GM19328 (cell line): ENCODE data around the gene TP53BP1.
A peak's percentile ranks its signal among the peaks of the same experiment; 100 is the strongest.
"Not testable (repeated sequence)": the region's sequence is repeated elsewhere in the genome, so short reads cannot be mapped to it uniquely, and the experiment has no call there.

Experiments used
- ATAC-seq: cut with Tn5 transposase; IDR thresholded peaks from one replicate; pipeline ENCODE4 v1.9.1; 2021; ENCODE audit warnings: mild to moderate bottlenecking, moderate library complexity; ENCODE audit not compliant: unreplicated experiment

TP53BP1 gene

DNA sequence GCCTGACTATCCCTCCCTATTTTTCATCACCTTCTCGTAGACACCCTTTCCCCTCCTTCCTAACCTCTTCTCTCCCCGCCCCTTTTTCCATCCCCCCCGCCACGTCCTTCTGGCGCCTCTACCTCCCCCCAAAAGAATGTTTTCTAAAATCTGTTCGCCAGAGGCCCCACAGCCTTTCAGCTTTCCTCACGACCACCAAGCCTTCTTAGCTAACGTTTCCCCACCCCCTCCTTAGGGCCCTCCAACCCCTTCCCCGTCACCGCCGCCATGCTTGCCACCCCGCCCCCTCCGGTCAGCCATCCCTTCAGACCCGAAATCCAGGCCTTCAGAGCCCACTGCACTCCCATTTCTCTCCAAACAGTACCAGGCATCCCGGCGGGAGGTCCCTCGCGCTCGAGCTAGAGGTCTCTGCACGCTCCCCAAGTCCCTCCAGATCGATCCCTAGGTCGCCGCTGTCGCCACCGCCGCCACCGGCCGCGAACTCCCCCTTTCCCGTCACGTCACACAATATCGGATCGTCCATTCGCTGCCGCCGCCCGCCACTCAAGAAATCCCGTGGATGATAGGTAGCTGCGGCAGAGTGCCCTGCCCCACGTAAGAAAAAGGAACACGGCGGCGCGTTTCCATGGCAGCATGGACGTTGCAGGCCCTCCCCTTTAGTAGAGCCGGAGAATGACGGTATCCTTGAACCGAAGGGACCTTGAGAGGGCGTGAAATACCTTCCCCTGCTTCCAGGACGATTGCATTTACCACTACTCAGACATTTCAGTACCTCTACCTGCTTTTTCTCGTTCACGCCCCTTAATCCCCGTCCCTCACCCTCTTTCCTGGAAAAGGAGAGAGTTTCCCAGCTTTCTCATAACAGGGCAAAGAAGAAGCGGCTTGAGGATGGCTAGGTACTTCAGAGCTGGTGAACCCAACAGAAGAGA lies at the start of gene TP53BP1:
TP53BP1 (minus strand) TSS at position 484 of the 929 bp plus-strand sequence; CDS start at position 371, 113 bp downstream.
- peak; percentile 98 for ATAC-seq

DNA sequence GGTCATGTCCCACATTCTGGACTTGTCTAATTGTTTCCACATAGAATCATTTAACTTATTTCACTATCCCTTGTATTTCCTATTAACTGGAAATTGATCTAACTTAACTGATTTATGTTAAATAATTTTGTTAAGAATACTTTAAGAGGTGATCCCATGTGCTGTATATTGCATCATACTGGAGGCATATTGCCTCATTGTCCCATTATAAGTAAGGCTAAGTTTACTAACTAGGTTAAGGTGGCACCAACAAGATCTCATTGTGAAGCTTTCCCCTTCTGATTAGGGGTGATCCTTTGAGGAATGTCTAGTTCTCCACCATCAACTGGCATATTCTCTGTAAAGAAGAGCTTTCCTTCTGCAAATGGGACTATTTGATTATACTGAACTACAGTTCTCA lies 48.8 kb upstream of the TP53BP1 start:
- ATAC-seq, result no peak

- ATAC-seq, result no peak
These were observed 45.1 kb upstream of the TP53BP1 start for GRCh38 chr15:43538091-43538490.

DNA sequence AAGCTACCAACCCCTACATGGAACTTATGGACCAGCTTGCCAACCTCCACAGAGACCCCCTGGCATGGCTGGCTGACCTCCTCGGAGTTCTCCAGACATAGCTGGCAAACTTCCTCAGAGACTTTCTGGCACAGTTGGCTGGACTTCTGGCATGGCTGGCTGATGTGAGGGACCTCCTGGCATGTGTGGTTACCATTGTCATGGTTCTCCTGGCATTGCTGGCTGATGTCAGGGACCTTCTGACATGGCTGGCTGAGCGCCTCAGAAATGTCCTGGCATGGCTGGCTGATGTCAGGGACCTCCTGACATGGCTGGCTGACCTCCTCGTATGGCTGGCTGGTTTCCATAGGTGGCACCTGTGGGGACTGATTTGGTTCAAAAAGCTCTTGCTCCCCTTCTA lies 41.9 kb upstream of the TP53BP1 start:
- ATAC-seq, result no peak

GRCh38 chr15:43532826-43533225 lies 39.9 kb upstream of the TP53BP1 start:
- ATAC-seq, result not testable (repeated sequence)

DNA sequence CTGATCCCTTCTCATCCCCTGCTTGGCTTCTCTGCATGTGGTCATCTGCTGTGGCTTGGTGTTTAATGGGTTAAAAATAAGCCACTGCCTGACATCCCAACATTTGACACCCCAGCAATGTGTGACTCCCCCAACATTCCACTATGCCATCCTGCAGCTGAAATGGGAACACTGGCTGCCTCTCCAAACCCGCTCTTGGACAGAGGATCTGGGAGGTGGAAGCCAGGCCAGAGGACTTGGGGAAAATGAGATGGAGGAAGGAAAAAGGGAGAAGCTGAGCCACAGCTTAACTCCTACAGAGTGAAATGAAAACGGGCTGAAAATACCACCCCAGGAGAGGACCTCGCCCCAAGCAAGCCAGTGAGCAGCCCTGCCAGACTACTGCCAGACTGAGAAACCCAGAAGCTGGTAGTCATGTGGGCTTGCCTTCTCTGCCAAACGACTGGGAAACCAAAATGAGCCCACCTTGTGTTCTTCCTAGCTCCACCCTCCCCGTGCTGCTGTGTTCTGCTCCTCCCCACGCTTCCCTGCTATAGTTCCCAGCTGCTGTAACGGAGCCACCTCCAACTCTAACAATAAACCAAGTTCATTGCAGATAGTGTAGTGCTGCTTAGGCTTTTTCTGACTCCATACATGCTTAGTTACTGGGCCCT lies 38.2 kb upstream of the TP53BP1 start:
- ATAC-seq, result no peak

- no peak for ATAC-seq
These were observed 36.8 kb upstream of the TP53BP1 start for GRCh38 chr15:43529587-43530345.

- no peak for ATAC-seq
These were observed 36.2 kb upstream of the TP53BP1 start for GRCh38 chr15:43529141-43529540.

DNA sequence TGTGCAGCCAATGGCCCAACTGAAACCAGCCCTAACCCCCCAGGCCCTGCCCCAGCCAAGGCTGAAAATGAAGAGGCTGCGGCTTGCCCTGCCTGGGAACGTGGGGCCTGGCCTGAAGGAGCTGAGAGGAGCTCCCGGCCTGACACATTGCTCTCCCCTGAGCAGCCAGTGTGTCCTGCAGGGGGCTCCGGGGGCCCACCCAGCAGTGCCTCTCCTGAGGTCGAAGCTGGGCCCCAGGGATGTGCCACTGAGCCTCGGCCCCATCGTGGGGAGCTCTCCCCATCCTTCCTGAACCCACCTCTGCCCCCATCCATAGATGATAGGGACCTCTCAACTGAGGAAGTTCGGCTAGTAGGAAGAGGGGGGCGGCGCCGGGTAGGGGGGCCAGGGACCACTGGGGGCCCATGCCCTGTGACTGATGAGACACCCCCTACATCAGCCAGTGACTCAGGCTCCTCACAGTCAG lies 35.6 kb upstream of the TP53BP1 start:
- ATAC-seq, result no peak

GRCh38 chr15:43527802-43528541 lies 35.0 kb upstream of the TP53BP1 start:
- no peak for ATAC-seq

DNA sequence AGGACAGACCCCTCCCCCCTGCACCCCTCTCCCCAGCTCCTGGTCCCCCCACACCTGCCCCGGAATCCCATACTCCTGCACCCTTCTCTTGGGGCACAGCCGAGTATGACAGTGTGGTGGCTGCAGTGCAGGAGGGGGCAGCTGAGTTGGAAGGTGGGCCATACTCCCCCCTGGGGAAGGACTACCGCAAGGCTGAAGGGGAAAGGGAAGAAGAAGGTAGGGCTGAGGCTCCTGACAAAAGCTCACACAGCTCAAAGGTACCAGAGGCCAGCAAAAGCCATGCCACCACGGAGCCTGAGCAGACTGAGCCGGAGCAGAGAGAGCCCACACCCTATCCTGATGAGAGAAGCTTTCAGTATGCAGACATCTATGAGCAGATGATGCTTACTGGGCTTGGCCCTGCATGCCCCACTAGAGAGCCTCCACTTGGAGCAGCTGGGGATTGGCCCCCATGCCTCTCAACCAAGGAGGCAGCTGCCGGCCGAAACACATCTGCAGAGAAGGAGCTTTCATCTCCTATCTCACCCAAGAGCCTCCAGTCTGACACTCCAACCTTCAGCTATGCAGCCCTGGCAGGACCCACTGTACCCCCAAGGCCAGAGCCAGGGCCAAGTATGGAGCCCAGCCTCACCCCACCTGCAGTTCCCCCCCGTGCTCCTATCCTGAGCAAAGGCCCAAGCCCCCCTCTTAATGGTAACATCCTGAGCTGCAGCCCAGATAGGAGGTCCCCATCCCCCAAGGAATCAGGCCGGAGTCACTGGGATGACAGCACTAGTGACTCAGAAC lies 34.3 kb upstream of the TP53BP1 start:
- no peak for ATAC-seq

DNA sequence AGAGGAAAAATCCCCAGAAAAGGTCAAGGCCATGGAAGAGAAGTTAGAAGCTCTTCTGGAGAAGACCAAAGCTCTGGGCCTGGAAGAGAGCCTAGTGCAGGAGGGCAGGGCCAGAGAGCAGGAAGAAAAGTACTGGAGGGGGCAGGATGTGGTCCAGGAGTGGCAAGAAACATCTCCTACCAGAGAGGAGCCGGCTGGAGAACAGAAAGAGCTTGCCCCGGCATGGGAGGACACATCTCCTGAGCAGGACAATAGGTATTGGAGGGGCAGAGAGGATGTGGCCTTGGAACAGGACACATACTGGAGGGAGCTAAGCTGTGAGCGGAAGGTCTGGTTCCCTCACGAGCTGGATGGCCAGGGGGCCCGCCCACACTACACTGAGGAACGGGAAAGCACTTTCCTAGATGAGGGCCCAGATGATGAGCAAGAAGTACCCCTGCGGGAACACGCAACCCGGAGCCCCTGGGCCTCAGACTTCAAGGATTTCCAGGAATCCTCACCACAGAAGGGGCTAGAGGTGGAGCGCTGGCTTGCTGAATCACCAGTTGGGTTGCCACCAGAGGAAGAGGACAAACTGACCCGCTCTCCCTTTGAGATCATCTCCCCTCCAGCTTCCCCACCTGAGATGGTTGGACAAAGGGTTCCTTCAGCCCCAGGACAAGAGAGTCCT lies 33.4 kb upstream of the TP53BP1 start:
- no peak for ATAC-seq

DNA sequence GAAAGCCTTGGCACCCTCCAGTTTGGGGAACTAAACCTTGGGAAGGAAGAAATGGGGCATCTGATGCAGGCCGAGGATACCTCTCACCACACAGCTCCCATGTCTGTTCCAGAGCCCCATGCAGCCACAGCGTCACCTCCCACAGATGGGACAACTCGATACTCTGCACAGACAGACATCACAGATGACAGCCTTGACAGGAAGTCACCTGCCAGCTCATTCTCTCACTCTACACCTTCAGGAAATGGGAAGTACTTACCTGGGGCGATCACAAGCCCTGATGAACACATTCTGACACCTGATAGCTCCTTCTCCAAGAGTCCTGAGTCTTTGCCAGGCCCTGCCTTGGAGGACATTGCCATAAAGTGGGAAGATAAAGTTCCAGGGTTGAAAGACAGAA lies 32.2 kb upstream of the TP53BP1 start:
- no peak for ATAC-seq

GRCh38 chr15:43524254-43524845 lies 31.4 kb upstream of the TP53BP1 start:
- ATAC-seq, result no peak

DNA sequence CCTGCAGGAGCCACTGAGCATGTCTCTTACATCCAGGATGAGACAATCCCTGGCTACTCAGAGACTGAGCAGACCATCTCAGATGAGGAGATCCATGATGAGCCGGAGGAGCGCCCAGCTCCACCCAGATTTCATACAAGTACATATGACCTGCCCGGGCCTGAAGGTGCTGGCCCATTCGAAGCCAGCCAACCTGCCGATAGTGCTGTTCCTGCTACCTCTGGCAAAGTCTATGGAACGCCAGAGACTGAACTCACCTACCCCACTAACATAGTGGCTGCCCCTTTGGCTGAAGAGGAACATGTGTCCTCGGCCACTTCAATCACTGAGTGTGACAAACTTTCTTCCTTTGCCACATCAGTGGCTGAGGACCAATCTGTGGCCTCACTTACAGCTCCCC lies 30.7 kb upstream of the TP53BP1 start:
- ATAC-seq, result no peak

- no peak for ATAC-seq
These were observed 29.3 kb upstream of the TP53BP1 start for GRCh38 chr15:43522247-43522646.

GRCh38 chr15:43521419-43521818 lies 28.5 kb upstream of the TP53BP1 start:
- ATAC-seq, result no peak

- no peak for ATAC-seq
These were observed 27.2 kb upstream of the TP53BP1 start for GRCh38 chr15:43520138-43520537.

DNA sequence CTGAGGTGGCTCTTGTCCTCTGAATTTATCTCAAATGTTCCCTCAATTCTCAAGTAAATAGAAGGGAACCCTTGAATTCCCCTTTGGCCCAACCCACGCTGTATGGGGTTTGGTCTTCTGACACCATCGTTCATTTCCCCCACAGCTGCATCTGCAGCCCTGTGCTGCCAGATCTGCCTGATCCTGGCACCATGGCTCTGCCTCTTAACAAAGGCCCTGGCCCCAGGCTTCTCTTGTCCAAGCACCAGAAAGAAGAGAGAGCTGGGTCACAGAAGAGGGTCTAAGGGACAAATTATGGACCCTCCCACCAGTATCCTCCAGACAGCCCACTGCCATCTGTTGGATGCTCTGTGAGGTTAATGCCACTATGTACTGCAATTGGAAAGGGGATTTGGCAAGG lies 26.2 kb upstream of the TP53BP1 start:
- ATAC-seq, result no peak
